ENCODE results near the gene CAMKV. TPM values are rescaled to one million over a fixed set of nuclear protein-coding genes. Genes with fewer than 3 reads are reported as not detected.

CAMKV gene
- total and polyA plus RNA-seq, 2 of the 8 experiments (the other 6 are each of a cell fraction or from before 2014, with no cell fraction given) = 56.3 to 66.4 TPM

- ChIA-PET POLR2A (ENCODE audit: partially characterized antibody) (interaction anchor here (0.7 to 5.1 kb wide), 9 partner anchors 8 to 65 kb away, joined by 3 to 23 read pairs (median 3); partner anchors contain the start of gene RBM6), CTCF (ENCODE audit: partially characterized antibody) (interaction anchor here (0.8 to 16.1 kb wide), 8 partner anchors 22 to 202 kb away, joined by 3 to 306 read pairs (median 10); partner anchors contain the start of gene AMIGO3)
- H3K4me2 ChIP-seq (ENCODE audit: insufficient read depth in 1 of 2, low read depth in 2 of 2, low read length in 2 of 2) = peak within 1 kb of the TSS; percentile 46 to 68
- peak within 1 kb of the TSS; percentile 91 for H4K5ac ChIP-seq (ENCODE audit: insufficient read length, low read depth, low read length)
- peak within 1 kb of the TSS; percentile 88; the same call in 1 of the 2 replicates for H2BK12ac ChIP-seq (ENCODE audit: low read depth, low read length)
- H2BK5ac ChIP-seq (ENCODE audit: low read depth, low read length) = peak within 1 kb of the TSS; percentile 45; the same call in 1 of the 2 replicates
- peak within 1 kb of the TSS; percentile 94 for H3K18ac ChIP-seq (ENCODE audit: extremely low read depth, low read length)
- WGBS, 2 experiments (ENCODE audit: extremely low coverage in 1 of 2, insufficient coverage in 1 of 2, insufficient read length in 1 of 2, insufficient replicate concordance in 2 of 2, low coverage in 1 of 2, low lambda C conversion rate in 2 of 2, missing lambda C conversion rate in 1 of 2) = 42% methylated on average over 59 of the region's 65 CpGs; no CpG with 5 or more reads in 1 of the 2 experiments
- H3K36me3 ChIP-seq (ENCODE audit: control insufficient read depth in 2 of 4, insufficient read depth in 4 of 4, low read length in 3 of 4) = no peaks in the 10 kb centered on the region
- peak within 1 kb of the TSS in 2 of 4 experiments; percentile 51 to 58; a peak in 3 of 7 replicates for H3K9ac ChIP-seq (replicated peaks in 1 of 4; ENCODE audit: extremely low read depth in 1 of 4, low read depth in 3 of 4, low read length in 3 of 4)
- peaks cover 0 to 2% of the 10 kb centered on the region in 2 experiments for H4K20me1 ChIP-seq (replicated peaks in 1 of 2; ENCODE audit: control insufficient read depth in 1 of 2, insufficient read depth in 2 of 2, low read length in 2 of 2)
- H4K91ac ChIP-seq (replicated peaks; ENCODE audit: insufficient read length, low read length) = peak within 1 kb of the TSS; percentile 92
- H3K56ac ChIP-seq (replicated peaks; ENCODE audit: insufficient read length, low read depth, low read length) = peak within 1 kb of the TSS; percentile 83
- peak within 1 kb of the TSS; percentile 60 for H2BK120ac ChIP-seq (replicated peaks; ENCODE audit: low read depth, low read length)
- DNase-seq (ENCODE audit: low read depth in 1 of 2, low spot score in 2 of 2) (peak; percentile 76 to 95), FAIRE-seq (peak; percentile 7)
- no peaks in the 10 kb centered on the region for H3K9me3 ChIP-seq (ENCODE audit: insufficient read depth in 2 of 2, low read depth in 1 of 2, low read length in 1 of 2)
- H3K79me1 ChIP-seq (ENCODE audit: low read depth, low read length) = no peaks in the 10 kb centered on the region
- no peaks in the 10 kb centered on the region; the same call in 1 of the 2 replicates for H3K23me2 ChIP-seq (ENCODE audit: low read depth, low read length)
- H3K4me1 ChIP-seq (replicated peaks in 1 of 4; ENCODE audit: control insufficient read depth in 3 of 4, insufficient read depth in 4 of 4, low read length in 3 of 4) = peaks cover 0 to 27% (median 18%) of the 10 kb centered on the region in 4 experiments; a peak in 6 of 7 replicates
- peak within 1 kb of the TSS; percentile 82; the same call in 1 of the 2 replicates for H2BK20ac ChIP-seq (ENCODE audit: low read length)
- peak within 1 kb of the TSS; percentile 87 for H4K8ac ChIP-seq (ENCODE audit: extremely low read depth, insufficient read depth, low read length)
- H2BK15ac ChIP-seq (ENCODE audit: low read length) = peak within 1 kb of the TSS; percentile 95
- H3K4ac ChIP-seq (replicated peaks; ENCODE audit: insufficient read length, low read depth, low read length) = peak within 1 kb of the TSS; percentile 75
- H3K79me2 ChIP-seq (ENCODE audit: control insufficient read depth in 1 of 2, insufficient read depth in 2 of 2, low read length in 2 of 2) = no peaks in the 10 kb centered on the region
- H3K23ac ChIP-seq (ENCODE audit: insufficient read length) = no peak within 1 kb of the TSS
- peak within 1 kb of the TSS; percentile 54; the same call in 1 of the 2 replicates for H2AK5ac ChIP-seq (ENCODE audit: low read depth, low read length)
- H3K27me3 ChIP-seq (replicated peaks in 1 of 4; ENCODE audit: control insufficient read depth in 3 of 4, extremely low read depth in 1 of 4, insufficient read depth in 3 of 4, low read length in 3 of 4) = peaks cover 0 to 3% (median 1%) of the 10 kb centered on the region in 4 experiments; a peak in 3 of 7 replicates
- peak within 1 kb of the TSS; percentile 87; the same call in 1 of the 2 replicates for H2AFZ ChIP-seq (ENCODE audit: low read length)
- H3K27ac ChIP-seq (ENCODE audit: low read depth, low read length) = peak within 1 kb of the TSS; percentile 29; the same call in 1 of the 2 replicates
- H3K14ac ChIP-seq (ENCODE audit: insufficient read length) = no peak within 1 kb of the TSS
- peak within 1 kb of the TSS in 3 of 4 experiments; percentile 21 to 49 (median 29); a peak in 6 of 8 replicates for H3K4me3 ChIP-seq (ENCODE audit: extremely low read depth in 1 of 4, insufficient read depth in 2 of 4, low read depth in 3 of 4, low read length in 4 of 4)
- TF ChIP-seq MAFK (IDR thresholded peaks at IDR 0.05; ENCODE audit: low read depth, low read length) (no peak), CHD2 (IDR thresholded peaks at IDR 0.05; ENCODE audit: low read length) (peak; percentile 68), BACH1 (IDR thresholded peaks at IDR 0.05; ENCODE audit: low read length) (no peak), PHF8 (conservative IDR thresholded peaks at IDR 0.05; ENCODE audit: low read depth, low read length) (no peak), TAF7 (optimal IDR thresholded peaks at IDR 0.05; ENCODE audit: borderline replicate concordance, low read depth, low read length) (peak; percentile 48), SP4 (IDR thresholded peaks at IDR 0.05; ENCODE audit: low read length) (peak; percentile 72; the same call in 1 of the 2 replicates), MAX (IDR thresholded peaks at IDR 0.05) (peak; percentile 93), HDAC2 (IDR thresholded peaks at IDR 0.05; ENCODE audit: borderline replicate concordance in 1 of 2, low read depth in 2 of 2, low read length in 2 of 2) (no peak), YY1 (IDR thresholded peaks at IDR 0.05; ENCODE audit: low read depth, low read length) (no peak)
Measured at GRCh38 chr3:49903451-49904424, 34.0 kb upstream of the CAMKV start, which contains the start of gene MST1R. TSS of gene MST1R (minus strand) at chr3:49903873. CDS start at chr3:49903609, 264 bp downstream.
